Lower leg skin (tissue), 3 donors: ENCODE results near the gene IST1.

Source experiments
- CTCF ChIP-seq, 3 donors: fragments of 450-650 bp; IDR thresholded peaks; one replicate each; pipeline ENCODE4 v1.5.1; 2016; ENCODE audit warnings: antibody characterized with exemption in 3 of 3, mild to moderate bottlenecking in 3 of 3, moderate library complexity in 2 of 3
- POLR2A ChIP-seq, 2 donors: fragments of 450-650 bp; IDR thresholded peaks; one replicate each; pipeline ENCODE4 v1.6.1; 2016 to 2017; ENCODE audit warnings: antibody characterized with exemption in 2 of 2, mild to moderate bottlenecking in 1 of 2, moderate library complexity in 1 of 2

GRCh38 chr16:71937868-71938510 lies 42.7 kb downstream of the IST1 start:
- TF ChIP-seq CTCF (IDR thresholded peaks at IDR 0.05) (no peak), POLR2A (IDR thresholded peaks at IDR 0.05) (no peak)
